Loucy (cell line): Measurements from ENCODE around the gene AGAP1.

Experiments
- H2AFZ ChIP-seq: fragments of 200-600 bp; sonication (generic); 2 replicates; pipeline ENCODE4 v1.6.0; 2016; ENCODE audit warnings: antibody characterized with exemption, mild to moderate bottlenecking, low read length, moderate library complexity
- H3F3A ChIP-seq: fragments of 200-600 bp; 2 replicates; pipeline ENCODE4 v1.6.0; 2016; ENCODE audit warnings: antibody characterized with exemption, low read depth, mild to moderate bottlenecking
- H3K27me3 ChIP-seq: fragments of 200-600 bp; sonication (generic); 2 replicates; pipeline ENCODE4 v1.6.1; 2014; ENCODE audit warnings: low read length, mild to moderate bottlenecking; ENCODE audit not compliant: insufficient read depth, poor library complexity, severe bottlenecking
- H3K36me3 ChIP-seq: fragments of 200-600 bp; sonication (generic); 2 replicates; pipeline ENCODE4 v1.6.1; 2016; ENCODE audit warnings: low read length; ENCODE audit not compliant: insufficient read depth
- H3K4me1 ChIP-seq: fragments of 200-600 bp; sonication (generic); 2 replicates; pipeline ENCODE4 v1.5.1; 2014; ENCODE audit warnings: low read length, mild to moderate bottlenecking; ENCODE audit not compliant: insufficient read depth, poor library complexity, severe bottlenecking
- H3K4me2 ChIP-seq: fragments of 200-600 bp; sonication (generic); 2 replicates; pipeline ENCODE4 v1.6.0; 2014; ENCODE audit warnings: antibody characterized with exemption, low read length, low read depth, mild to moderate bottlenecking; ENCODE audit not compliant: poor library complexity, severe bottlenecking
- H3K4me3 ChIP-seq: fragments of 200-600 bp; sonication (generic); 2 replicates; pipeline ENCODE4 v1.5.1; 2014; ENCODE audit warnings: low read length, mild to moderate bottlenecking, mixed read lengths; ENCODE audit not compliant: poor library complexity, severe bottlenecking
- H3K79me2 ChIP-seq: fragments of 200-600 bp; sonication (generic); 2 replicates; pipeline ENCODE4 v1.6.1; 2014; ENCODE audit warnings: low read length; ENCODE audit not compliant: insufficient read depth
- H3K9ac ChIP-seq: fragments of 200-600 bp; sonication (generic); 2 replicates; pipeline ENCODE4 v1.6.0; 2014; ENCODE audit warnings: mild to moderate bottlenecking, low read depth, low read length, moderate library complexity; ENCODE audit not compliant: poor library complexity, severe bottlenecking
- H3K9me2 ChIP-seq: fragments of 200-600 bp; sonication (generic); replicated peaks from 2 replicates; pipeline ENCODE4 v1.6.1; 2016; ENCODE audit warnings: low read depth, low read length, mixed read lengths
- H3K9me3 ChIP-seq: fragments of 200-600 bp; sonication (generic); 2 replicates; pipeline ENCODE4 v1.6.1; 2014; ENCODE audit warnings: mild to moderate bottlenecking, antibody characterized with exemption, low read length, low read depth; ENCODE audit not compliant: insufficient read depth
- H4K20me1 ChIP-seq: fragments of 200-600 bp; sonication (generic); 2 replicates; pipeline ENCODE4 v1.6.0; 2014; ENCODE audit warnings: antibody characterized with exemption, low read length, mild to moderate bottlenecking; ENCODE audit not compliant: insufficient read depth, poor library complexity, severe bottlenecking
- EZH2phosphoT487 ChIP-seq: fragments of 200-600 bp; IDR thresholded peaks from 2 replicates; pipeline ENCODE4 v1.6.1; 2018; ENCODE audit warnings: antibody characterized with exemption, mild to moderate bottlenecking, moderate library complexity, borderline replicate concordance
- TF ChIP-seq, protein P1 (sequence below): fragments of 200-600 bp; sonication (generic); conservative IDR thresholded peaks from 2 replicates; pipeline ENCODE4 v1.5.1; 2014; ENCODE audit warnings: mild to moderate bottlenecking, antibody characterized with exemption, low read length

The AGAP1 gene

DNA sequence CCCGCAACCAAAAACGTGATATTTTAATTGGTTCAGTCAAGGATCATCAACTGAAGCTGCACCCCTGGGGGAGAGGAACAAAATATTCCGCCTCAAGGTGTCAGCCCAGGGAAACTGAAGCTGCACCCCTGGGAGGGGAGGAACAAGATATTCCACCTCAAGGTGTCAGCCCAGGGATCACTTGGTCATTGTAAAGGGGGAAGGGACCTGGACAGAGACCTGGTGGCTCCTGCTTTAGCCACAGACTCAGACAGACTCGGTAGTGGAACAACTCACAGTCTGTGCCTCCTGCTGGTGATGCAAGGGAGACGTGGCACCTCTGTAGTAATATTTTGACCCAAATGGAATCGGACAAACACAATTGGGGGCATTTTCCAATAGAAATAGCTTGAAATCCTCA, 599.3 kb downstream of the AGAP1 start:
- Histone ChIP-seq H3F3A (no peaks in the 10 kb centered on the region), H3K9ac (no peak overlapping the region), H3K9me2 (no peaks in the 10 kb centered on the region), H3K4me3 (no peak overlapping the region), H3K4me2 (no peak overlapping the region), H3K27me3 (no peaks in the 10 kb centered on the region), H3K9me3 (no peaks in the 10 kb centered on the region), H3K79me2 (no peaks in the 10 kb centered on the region), H4K20me1 (no peaks in the 10 kb centered on the region), H3K36me3 (no peaks in the 10 kb centered on the region), H2AFZ (no peak overlapping the region), H3K4me1 (no peaks in the 10 kb centered on the region)
- no peak for TF ChIP-seq EZH2phosphoT487
- TF ChIP-seq, protein P1, sequence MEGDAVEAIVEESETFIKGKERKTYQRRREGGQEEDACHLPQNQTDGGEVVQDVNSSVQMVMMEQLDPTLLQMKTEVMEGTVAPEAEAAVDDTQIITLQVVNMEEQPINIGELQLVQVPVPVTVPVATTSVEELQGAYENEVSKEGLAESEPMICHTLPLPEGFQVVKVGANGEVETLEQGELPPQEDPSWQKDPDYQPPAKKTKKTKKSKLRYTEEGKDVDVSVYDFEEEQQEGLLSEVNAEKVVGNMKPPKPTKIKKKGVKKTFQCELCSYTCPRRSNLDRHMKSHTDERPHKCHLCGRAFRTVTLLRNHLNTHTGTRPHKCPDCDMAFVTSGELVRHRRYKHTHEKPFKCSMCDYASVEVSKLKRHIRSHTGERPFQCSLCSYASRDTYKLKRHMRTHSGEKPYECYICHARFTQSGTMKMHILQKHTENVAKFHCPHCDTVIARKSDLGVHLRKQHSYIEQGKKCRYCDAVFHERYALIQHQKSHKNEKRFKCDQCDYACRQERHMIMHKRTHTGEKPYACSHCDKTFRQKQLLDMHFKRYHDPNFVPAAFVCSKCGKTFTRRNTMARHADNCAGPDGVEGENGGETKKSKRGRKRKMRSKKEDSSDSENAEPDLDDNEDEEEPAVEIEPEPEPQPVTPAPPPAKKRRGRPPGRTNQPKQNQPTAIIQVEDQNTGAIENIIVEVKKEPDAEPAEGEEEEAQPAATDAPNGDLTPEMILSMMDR: no peak

DNA sequence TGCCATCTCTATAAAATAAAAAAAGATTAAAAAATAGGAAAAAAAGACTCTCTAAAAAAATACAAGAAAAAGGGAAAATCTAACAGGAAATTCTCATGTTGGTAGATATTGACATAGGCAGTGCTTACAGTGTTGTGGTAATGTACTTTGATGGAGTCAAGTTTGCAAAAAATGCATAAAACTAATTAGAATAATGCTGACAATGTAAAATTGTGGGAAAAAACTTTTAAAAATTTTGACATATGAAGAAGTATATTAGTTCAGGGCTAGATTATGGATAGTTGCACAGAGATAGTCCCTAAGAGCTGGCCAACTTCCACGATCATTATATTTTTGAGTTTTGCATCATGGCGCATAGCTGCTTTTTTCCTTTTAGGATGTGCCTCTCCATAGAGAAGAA, 601.7 kb downstream of the AGAP1 start:
- TF ChIP-seq, protein P1: no peak
- no peak for TF ChIP-seq EZH2phosphoT487
- no peaks in the 10 kb centered on the region for H4K20me1 ChIP-seq
- H2AFZ ChIP-seq: no peak overlapping the region
- no peak overlapping the region for H3K9ac ChIP-seq
- H3K9me3 ChIP-seq: no peaks in the 10 kb centered on the region
- H3K36me3 ChIP-seq: no peaks in the 10 kb centered on the region
- no peaks in the 10 kb centered on the region for H3K4me1 ChIP-seq
- H3K4me3 ChIP-seq: no peak overlapping the region
- no peaks in the 10 kb centered on the region for H3K27me3 ChIP-seq
- no peaks in the 10 kb centered on the region for H3K9me2 ChIP-seq
- no peaks in the 10 kb centered on the region for H3K79me2 ChIP-seq
- no peak overlapping the region for H3K4me2 ChIP-seq
- no peaks in the 10 kb centered on the region for H3F3A ChIP-seq

DNA sequence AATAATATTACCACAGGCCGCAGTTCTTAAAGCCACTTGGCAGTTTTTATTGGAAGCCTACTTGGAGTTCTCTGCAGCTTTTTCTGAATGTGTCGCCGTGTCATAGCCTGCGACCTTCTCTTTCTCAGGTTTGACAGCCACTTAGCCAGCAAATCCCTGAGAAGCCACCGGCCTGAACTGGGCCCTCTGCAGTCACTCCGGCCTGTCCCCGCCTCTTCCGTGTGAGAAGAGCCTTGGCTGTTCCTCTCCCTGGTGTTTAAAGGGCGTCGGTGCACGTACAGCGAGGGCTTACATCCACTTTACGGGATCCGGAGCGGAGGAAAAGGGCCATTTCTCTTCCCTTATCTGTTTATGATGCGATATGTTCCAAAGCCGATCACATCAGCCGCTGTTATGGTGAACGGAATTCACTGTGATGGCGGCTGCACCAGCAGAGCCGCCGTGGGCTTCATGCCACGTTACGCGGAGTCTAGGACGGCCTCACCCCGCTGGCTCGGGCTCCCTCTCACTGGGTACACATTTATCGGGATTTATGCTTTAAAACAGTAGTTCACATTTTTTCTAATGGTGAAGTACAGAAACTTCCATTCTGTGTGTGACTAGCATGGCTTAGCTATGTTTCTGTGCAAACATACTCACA, 607.6 kb downstream of the AGAP1 start:
- Histone ChIP-seq H3F3A (no peaks in the 10 kb centered on the region), H3K4me3 (no peak overlapping the region), H3K9me2 (no peaks in the 10 kb centered on the region), H3K27me3 (no peaks in the 10 kb centered on the region), H4K20me1 (no peaks in the 10 kb centered on the region), H3K9ac (no peak overlapping the region), H3K36me3 (no peaks in the 10 kb centered on the region), H2AFZ (no peak overlapping the region), H3K79me2 (no peaks in the 10 kb centered on the region), H3K9me3 (no peaks in the 10 kb centered on the region), H3K4me1 (no peaks in the 10 kb centered on the region), H3K4me2 (no peak overlapping the region)
- TF ChIP-seq, protein P1: no peak
- TF ChIP-seq EZH2phosphoT487: no peak
